Esophagus muscularis mucosa (tissue), 4 donors: ENCODE data around the gene SERPINA12.

Experiments used
- EP300 ChIP-seq: sonication (generic); formaldehyde crosslinking; IDR thresholded peaks from one replicate; pipeline ENCODE4 v1.6.1; 2017; ENCODE audit warnings: antibody characterized with exemption
- POLR2A ChIP-seq: fragments of 450-650 bp; IDR thresholded peaks from one replicate; pipeline ENCODE4 v1.6.1; 2017; ENCODE audit warnings: antibody characterized with exemption, moderate library complexity, mild to moderate bottlenecking, low read depth
- POLR2AphosphoS5 ChIP-seq, 2 donors: sonication (generic); formaldehyde crosslinking; IDR thresholded peaks; one replicate each; pipeline ENCODE4 v1.6.1; 2017; ENCODE audit warnings: antibody characterized with exemption in 2 of 2
- TF ChIP-seq, protein P1 (sequence below), 3 experiments: fragments of 200-600 bp in 2 of 3; fragments of 450-650 bp in 1 of 3; sonication (generic) in 2 of 3; IDR thresholded peaks; one replicate each; pipeline ENCODE4 v1.5.1; 2017 to 2019; ENCODE audit warnings: antibody characterized with exemption in 3 of 3, mild to moderate bottlenecking in 2 of 3, moderate library complexity in 1 of 3

DNA sequence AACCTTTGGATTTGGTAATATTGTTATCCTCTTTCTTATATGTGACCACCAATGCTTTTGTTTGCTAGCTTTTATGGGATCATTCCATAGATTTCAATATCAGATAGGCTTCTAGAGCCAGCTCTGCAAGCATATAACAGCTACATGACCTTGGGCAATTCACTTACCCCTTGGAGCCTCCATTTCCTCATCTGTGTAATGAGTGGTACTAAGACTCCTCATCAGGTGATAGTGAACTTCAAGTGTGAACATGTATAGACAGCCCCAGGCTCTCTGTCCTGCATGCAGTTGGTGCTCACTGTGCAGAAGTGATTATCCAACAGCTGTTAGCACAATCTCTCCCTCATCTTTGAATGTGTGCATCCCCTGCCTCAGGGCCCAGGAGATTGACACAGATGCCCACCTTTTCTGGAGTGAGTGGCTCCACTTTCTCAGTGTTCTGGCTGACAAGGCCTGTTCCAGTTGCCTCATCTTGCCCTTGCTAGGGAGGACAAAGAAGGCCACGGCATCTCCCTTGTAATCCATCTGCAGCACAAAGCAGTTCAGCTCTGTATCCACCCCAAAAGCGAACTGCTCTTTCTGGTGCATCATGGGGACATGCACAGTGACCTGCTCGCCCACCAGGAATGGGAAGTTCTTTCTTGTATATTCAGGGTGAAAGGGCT lies 42.4 kb downstream of the SERPINA12 start:
- no peak for TF ChIP-seq POLR2A
- TF ChIP-seq, protein P1, sequence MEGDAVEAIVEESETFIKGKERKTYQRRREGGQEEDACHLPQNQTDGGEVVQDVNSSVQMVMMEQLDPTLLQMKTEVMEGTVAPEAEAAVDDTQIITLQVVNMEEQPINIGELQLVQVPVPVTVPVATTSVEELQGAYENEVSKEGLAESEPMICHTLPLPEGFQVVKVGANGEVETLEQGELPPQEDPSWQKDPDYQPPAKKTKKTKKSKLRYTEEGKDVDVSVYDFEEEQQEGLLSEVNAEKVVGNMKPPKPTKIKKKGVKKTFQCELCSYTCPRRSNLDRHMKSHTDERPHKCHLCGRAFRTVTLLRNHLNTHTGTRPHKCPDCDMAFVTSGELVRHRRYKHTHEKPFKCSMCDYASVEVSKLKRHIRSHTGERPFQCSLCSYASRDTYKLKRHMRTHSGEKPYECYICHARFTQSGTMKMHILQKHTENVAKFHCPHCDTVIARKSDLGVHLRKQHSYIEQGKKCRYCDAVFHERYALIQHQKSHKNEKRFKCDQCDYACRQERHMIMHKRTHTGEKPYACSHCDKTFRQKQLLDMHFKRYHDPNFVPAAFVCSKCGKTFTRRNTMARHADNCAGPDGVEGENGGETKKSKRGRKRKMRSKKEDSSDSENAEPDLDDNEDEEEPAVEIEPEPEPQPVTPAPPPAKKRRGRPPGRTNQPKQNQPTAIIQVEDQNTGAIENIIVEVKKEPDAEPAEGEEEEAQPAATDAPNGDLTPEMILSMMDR (IDR thresholded peaks at IDR 0.05) = no peak
- TF ChIP-seq EP300 = no peak
- no peak for TF ChIP-seq POLR2AphosphoS5 (IDR thresholded peaks at IDR 0.05)
